GM12874 (cell line): ENCODE results near the gene ECE1.
A peak's percentile ranks its signal among the peaks of the same experiment; 100 is the strongest.

Experiments used
- CTCF ChIP-seq: IDR thresholded peaks from 2 replicates; pipeline ENCODE4 v1.5.1; 2011; ENCODE audit warnings: low read depth, mild to moderate bottlenecking, control low read depth, low read length, moderate library complexity; ENCODE audit not compliant: insufficient read depth

The ECE1 gene

GRCh38 chr1:21244986-21245687 is 45.1 kb downstream of the ECE1 start:
- peak; percentile 73 for TF ChIP-seq CTCF

DNA sequence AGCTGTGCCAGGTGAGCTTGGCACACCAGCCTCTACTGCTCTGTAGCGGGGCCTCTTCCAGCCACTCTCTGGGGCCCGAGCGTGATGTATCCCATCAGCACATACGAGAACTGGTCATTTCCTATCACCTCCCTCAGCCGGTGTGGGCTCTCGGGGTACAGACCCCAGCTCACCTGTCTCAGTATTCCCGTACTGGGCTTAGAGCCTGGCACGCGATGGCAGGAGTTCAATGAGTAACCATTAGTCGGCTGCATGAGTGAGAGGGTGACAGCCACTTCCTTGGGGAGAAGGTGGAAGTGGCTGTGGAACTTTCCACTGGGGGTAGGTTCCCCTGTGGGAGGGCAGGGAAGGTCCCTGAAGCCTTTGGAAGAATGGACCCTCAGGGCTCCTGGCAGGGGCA is 46.1 kb downstream of the ECE1 start:
- no peak for TF ChIP-seq CTCF

DNA sequence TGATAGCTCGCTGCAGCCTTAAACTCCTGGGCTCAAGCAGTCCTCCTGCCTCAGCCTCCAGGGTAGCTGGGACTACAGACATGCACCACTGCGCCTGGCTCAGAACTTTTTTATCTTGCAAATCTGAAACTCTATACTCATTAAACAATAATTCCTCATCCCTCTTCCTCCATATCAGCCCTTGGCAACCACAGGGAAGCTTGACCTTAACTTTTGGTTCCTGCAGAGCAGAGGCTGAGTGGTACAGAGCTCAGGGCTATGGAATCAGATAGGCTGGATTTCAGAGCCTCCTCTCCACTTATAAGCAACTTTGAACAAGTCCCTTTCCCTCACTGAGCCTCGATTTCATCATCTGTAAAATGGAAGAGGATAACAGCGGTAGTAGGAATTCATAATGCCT is 47.4 kb downstream of the ECE1 start:
- no peak for TF ChIP-seq CTCF

DNA sequence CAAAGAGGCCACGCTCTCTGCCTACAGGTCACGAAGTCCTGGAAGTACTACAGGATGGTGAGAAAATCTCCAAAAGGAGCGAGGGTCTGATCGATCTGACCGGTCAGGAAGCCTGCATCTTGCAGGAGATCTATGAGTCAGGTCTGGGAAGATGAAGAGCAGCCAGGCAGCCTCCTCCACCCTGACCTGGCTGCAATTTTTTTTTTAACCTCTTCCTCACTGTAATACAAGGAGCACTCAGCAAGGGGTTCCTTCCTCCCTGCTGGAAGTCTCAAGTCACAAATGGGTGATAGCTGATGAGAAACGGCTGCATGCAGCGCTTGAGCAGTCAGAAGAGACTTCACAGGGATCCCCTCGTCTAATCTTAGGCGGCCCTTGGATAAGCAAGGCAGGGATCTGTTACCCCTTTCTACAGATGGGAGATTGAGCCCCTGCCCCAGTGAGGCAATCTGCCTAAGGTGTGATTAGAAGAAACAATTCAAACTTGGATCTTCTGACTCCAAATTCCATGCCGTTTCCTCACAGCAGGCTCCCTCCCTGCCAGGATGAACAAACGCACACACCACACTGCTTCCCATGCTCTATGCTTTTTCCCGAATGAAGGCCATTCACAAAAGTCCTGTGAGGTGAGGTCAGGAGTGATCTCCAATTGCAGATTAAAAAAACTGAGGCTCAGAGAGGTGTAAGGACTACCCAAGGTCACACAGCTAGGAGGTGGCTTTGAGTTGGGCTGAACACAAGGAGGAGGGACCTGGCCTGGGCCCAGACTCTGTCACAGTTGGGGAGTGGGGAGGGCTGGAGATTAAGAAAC is 48.3 kb downstream of the ECE1 start:
- no peak for TF ChIP-seq CTCF

- no peak for TF ChIP-seq CTCF
These were observed 49.6 kb downstream of the ECE1 start for GRCh38 chr1:21240706-21241105.

- no peak for TF ChIP-seq CTCF
These were observed 51.0 kb downstream of the ECE1 start for GRCh38 chr1:21239221-21239620.

DNA sequence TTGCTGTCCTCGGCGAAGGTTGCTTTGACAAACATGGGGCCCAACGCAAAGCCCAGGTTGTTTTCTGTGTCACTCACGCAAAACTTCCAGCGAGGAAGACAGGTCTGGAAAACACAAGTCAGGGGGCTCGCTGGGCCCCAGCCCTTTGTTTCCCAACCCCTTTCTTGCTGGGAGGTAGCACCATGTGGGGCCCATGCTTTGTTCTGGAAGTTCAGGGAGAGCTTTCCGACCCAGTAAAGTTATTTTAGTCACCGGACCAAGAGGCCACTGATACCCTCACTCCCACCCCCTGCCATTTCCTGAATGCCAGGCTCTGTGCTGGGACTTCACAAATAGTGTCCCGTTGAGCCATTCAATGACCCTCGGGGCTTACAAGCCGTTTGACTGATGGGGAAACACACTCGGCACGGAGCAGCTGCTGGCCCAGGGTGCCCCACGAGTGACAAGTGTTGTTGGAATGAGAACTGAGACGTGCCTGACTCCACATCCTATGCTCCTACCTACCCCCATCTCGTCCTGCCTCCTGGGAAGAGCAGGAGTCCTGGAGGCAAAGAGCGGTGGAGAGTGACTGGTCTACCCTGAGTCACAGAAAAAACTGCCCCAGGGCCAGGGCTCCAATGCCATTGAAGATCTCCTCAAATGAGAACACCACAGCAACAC is 52.0 kb downstream of the ECE1 start:
- no peak for TF ChIP-seq CTCF
